ENCODE results near the gene PAMR1. TPM values are rescaled to one million over a fixed set of nuclear protein-coding genes. Genes with fewer than 3 reads are reported as not detected.

PAMR1 gene
- total RNA-seq, 1 donor from 2014 or later: 12.9 TPM

GRCh38 chr11:35414776-35415175, 110.6 kb downstream of the PAMR1 start:
- no peak overlapping the region for H3K27ac ChIP-seq (replicated peaks)
- no peaks in the 10 kb centered on the region for H3K9me3 ChIP-seq (replicated peaks)
- intact Hi-C loops (cut with micrococcal nuclease): no loop called here
- TF ChIP-seq CTCF (IDR thresholded peaks at IDR 0.05; ENCODE audit: borderline replicate concordance): no peak
- DNase-seq: no peak
- peaks cover 68% of the 10 kb centered on the region for H3K27me3 ChIP-seq (ENCODE audit: low read depth)
- H3K4me1 ChIP-seq: peaks cover 16% of the 10 kb centered on the region
- no peak overlapping the region for H3K4me3 ChIP-seq
- no peaks in the 10 kb centered on the region for H3K36me3 ChIP-seq

- peaks cover 68% of the 10 kb centered on the region for H3K27me3 ChIP-seq (ENCODE audit: low read depth)
- H3K4me1 ChIP-seq: peaks cover 11% of the 10 kb centered on the region
- no peak overlapping the region for H3K4me3 ChIP-seq
- no peak for TF ChIP-seq CTCF (IDR thresholded peaks at IDR 0.05; ENCODE audit: borderline replicate concordance)
- no peaks in the 10 kb centered on the region for H3K36me3 ChIP-seq
- DNase-seq: no peak
- H3K27ac ChIP-seq (replicated peaks): no peak overlapping the region
- intact Hi-C loops (cut with micrococcal nuclease): no loop called here
- H3K9me3 ChIP-seq (replicated peaks): no peaks in the 10 kb centered on the region
Measured at GRCh38 chr11:35414311-35414710, 111.1 kb downstream of the PAMR1 start.

- Histone ChIP-seq H3K27ac (replicated peaks) (no peak overlapping the region), H3K9me3 (replicated peaks) (no peaks in the 10 kb centered on the region), H3K27me3 (ENCODE audit: low read depth) (peaks cover 64% of the 10 kb centered on the region), H3K4me3 (no peak overlapping the region), H3K4me1 (peaks cover 4% of the 10 kb centered on the region), H3K36me3 (no peaks in the 10 kb centered on the region)
- TF ChIP-seq CTCF (IDR thresholded peaks at IDR 0.05; ENCODE audit: borderline replicate concordance): no peak
- no peak for DNase-seq
- intact Hi-C loops (cut with micrococcal nuclease): no loop called here
Measured at GRCh38 chr11:35413598-35413997, 111.8 kb downstream of the PAMR1 start.

- H3K9me3 ChIP-seq (replicated peaks): no peaks in the 10 kb centered on the region
- peak; percentile 43 for TF ChIP-seq CTCF (IDR thresholded peaks at IDR 0.05; ENCODE audit: borderline replicate concordance)
- no peaks in the 10 kb centered on the region for H3K4me1 ChIP-seq
- intact Hi-C loops (cut with micrococcal nuclease): no loop called here
- no peak overlapping the region for H3K4me3 ChIP-seq
- no peak overlapping the region for H3K27ac ChIP-seq (replicated peaks)
- H3K27me3 ChIP-seq (ENCODE audit: low read depth): peaks cover 57% of the 10 kb centered on the region
- no peak for DNase-seq
- no peaks in the 10 kb centered on the region for H3K36me3 ChIP-seq
Measured at GRCh38 chr11:35412285-35412684, 113.1 kb downstream of the PAMR1 start.

DNA sequence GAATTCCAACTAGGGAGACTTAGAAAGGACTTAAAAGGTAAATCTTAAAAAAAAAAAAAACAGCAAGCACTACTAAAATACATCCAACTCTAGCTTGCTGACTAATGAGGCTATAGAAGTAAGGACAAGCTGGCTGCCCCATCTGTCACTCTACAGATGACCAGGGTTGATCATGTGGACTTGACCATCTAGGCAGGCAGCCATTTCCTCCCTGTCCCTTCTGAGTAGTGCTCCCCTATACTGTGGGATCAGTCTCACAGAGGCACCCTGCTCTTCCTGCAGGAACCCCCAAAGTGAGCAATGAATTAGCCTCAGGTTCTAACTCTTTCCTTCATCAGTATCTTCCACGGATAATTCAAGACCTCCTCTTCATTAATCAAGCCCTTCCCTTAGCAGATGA, 118.4 kb downstream of the PAMR1 start:
- Histone ChIP-seq H3K9me3 (replicated peaks) (no peaks in the 10 kb centered on the region), H3K27me3 (ENCODE audit: low read depth) (peaks cover 47% of the 10 kb centered on the region), H3K4me3 (no peak overlapping the region), H3K27ac (replicated peaks) (no peak overlapping the region), H3K36me3 (no peaks in the 10 kb centered on the region), H3K4me1 (no peaks in the 10 kb centered on the region)
- intact Hi-C loops (cut with micrococcal nuclease): no loop called here
- no peak for DNase-seq
- TF ChIP-seq CTCF (IDR thresholded peaks at IDR 0.05; ENCODE audit: borderline replicate concordance): no peak

DNA sequence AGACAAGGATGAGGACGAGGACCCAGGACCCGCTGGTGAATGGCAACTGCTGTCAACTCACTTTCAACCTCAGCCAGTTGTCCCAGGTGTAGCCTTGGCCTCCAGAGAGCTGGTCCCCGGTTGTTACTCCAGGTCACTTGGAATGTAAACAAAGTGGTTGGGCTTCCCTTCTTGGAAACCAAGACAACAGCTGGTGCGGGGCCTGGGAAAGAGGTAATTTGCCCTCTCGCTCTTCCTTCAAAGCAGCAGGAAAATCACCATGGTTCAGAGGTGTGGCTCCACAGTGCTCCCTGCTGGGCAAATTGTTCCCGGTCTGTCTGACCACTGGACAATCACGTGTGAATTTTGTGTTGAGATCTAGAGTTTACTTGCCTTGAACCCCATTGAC, 121.0 kb downstream of the PAMR1 start:
- Histone ChIP-seq H3K27ac (replicated peaks) (no peak overlapping the region), H3K27me3 (ENCODE audit: low read depth) (peaks cover 30% of the 10 kb centered on the region), H3K4me3 (no peak overlapping the region), H3K9me3 (replicated peaks) (no peaks in the 10 kb centered on the region), H3K36me3 (no peaks in the 10 kb centered on the region), H3K4me1 (no peaks in the 10 kb centered on the region)
- no peak for DNase-seq
- intact Hi-C loops (cut with micrococcal nuclease): no loop called here
- peak; percentile 47 for TF ChIP-seq CTCF (IDR thresholded peaks at IDR 0.05; ENCODE audit: borderline replicate concordance)

Measured in left ventricle myocardium inferior (tissue), 1 donor.